Retina (tissue), 1 donor: ENCODE measurements around the gene PRPSAP2.
"Not testable (repeated sequence)": the region's sequence is repeated elsewhere in the genome, so short reads cannot be mapped to it uniquely, and the experiment has no call there.

Experiments used
- DNase-seq: peaks from one replicate; pipeline ENCODE4 v3.0.0-alpha.2; 2016

The PRPSAP2 gene

GRCh38 chr17:18947866-18948265, 89.9 kb downstream of the PRPSAP2 start:
- no peak for DNase-seq

- DNase-seq = no peak
These were observed 90.6 kb downstream of the PRPSAP2 start for GRCh38 chr17:18948476-18949006.

GRCh38 chr17:18949566-18949965, 91.6 kb downstream of the PRPSAP2 start:
- DNase-seq = no peak

- DNase-seq = no peak
These were observed 92.4 kb downstream of the PRPSAP2 start for GRCh38 chr17:18950346-18950745.

GRCh38 chr17:18950944-18951905, 93.3 kb downstream of the PRPSAP2 start:
- no peak for DNase-seq

- no peak for DNase-seq
These were observed 94.3 kb downstream of the PRPSAP2 start, which contains the start of gene SLC5A10 for GRCh38 chr17:18951941-18952842. Gene SLC5A10, plus strand, starts transcription at chr17:18952165. Its CDS starts 41 bp downstream, at chr17:18952206.

GRCh38 chr17:18953231-18953728, 95.3 kb downstream of the PRPSAP2 start:
- DNase-seq = no peak

- DNase-seq = no peak
These were observed 96.4 kb downstream of the PRPSAP2 start for GRCh38 chr17:18954321-18954720.

- DNase-seq = no peak
These were observed 97.1 kb downstream of the PRPSAP2 start for GRCh38 chr17:18955009-18955408.

GRCh38 chr17:18956021-18956420, 98.1 kb downstream of the PRPSAP2 start:
- DNase-seq = not testable (repeated sequence)

GRCh38 chr17:18956581-18956980, 98.7 kb downstream of the PRPSAP2 start:
- no peak for DNase-seq

GRCh38 chr17:18957831-18958230, 99.9 kb downstream of the PRPSAP2 start:
- no peak for DNase-seq

GRCh38 chr17:18958611-18959010, 100.7 kb downstream of the PRPSAP2 start:
- DNase-seq = no peak

GRCh38 chr17:18959071-18959844, 101.3 kb downstream of the PRPSAP2 start:
- no peak for DNase-seq

- DNase-seq = no peak
These were observed 101.9 kb downstream of the PRPSAP2 start for GRCh38 chr17:18959845-18960240.

GRCh38 chr17:18960241-18960665, 102.3 kb downstream of the PRPSAP2 start:
- no peak for DNase-seq

- peak; percentile 88 for DNase-seq
These were observed 103.0 kb downstream of the PRPSAP2 start for GRCh38 chr17:18960803-18961511.

GRCh38 chr17:18961634-18962493, 103.9 kb downstream of the PRPSAP2 start:
- DNase-seq = no peak

- DNase-seq = no peak
These were observed 104.5 kb downstream of the PRPSAP2 start for GRCh38 chr17:18962494-18962815.
